ENCODE data around the gene LATS2. TPM values are rescaled to one million over a fixed set of nuclear protein-coding genes. Genes with fewer than 3 reads are reported as not detected.

The LATS2 gene
- total RNA-seq, 1 donor from 2014 or later: 25.8 TPM

DNA sequence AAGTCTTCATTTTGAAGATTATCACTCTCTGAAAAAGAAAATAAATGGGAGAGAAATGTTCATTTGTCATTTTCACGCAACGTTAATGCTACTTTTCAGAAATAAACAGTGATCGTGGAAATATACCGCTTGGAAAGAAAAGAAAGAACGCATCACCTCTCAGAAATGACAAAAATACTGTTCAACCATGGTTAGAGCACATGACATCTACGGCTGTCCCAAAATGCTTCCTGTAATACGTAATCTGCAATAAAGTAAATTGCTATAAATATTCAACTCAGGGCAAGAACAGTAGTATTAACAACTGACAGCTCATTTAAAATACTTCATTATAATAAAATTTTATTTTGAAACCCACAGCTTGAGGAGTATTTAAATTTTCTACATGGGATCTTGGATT lies 15.2 kb downstream of the LATS2 start:
- intact Hi-C loops (cut with DNase I): no loop called here
- no peaks in the 10 kb centered on the region for H3K36me3 ChIP-seq
- H3K9me3 ChIP-seq: no peaks in the 10 kb centered on the region
- no peaks in the 10 kb centered on the region for H3K27me3 ChIP-seq
- H3K4me1 ChIP-seq: peaks cover 78% of the 10 kb centered on the region
- no peak for DNase-seq (ENCODE audit: extremely low spot score in 2 of 2)
- no peak overlapping the region for H3K4me3 ChIP-seq
- no peak for TF ChIP-seq POLR2A (IDR thresholded peaks at IDR 0.05)
- no peak for TF ChIP-seq CTCF (IDR thresholded peaks at IDR 0.05)
- no peak for TF ChIP-seq POLR2AphosphoS5 (IDR thresholded peaks at IDR 0.05; ENCODE audit: insufficient read depth in 1 of 2, low read depth in 1 of 2)
- no peak overlapping the region for H3K27ac ChIP-seq

- peaks cover 88% of the 10 kb centered on the region for H3K4me1 ChIP-seq
- TF ChIP-seq POLR2AphosphoS5 (IDR thresholded peaks at IDR 0.05; ENCODE audit: insufficient read depth in 1 of 2, low read depth in 1 of 2) (no peak), POLR2A (IDR thresholded peaks at IDR 0.05) (no peak)
- H3K27ac ChIP-seq: peak overlapping the region; percentile 37
- intact Hi-C loops (cut with DNase I): no loop called here
- H3K4me3 ChIP-seq: no peak overlapping the region
- no peaks in the 10 kb centered on the region for H3K36me3 ChIP-seq
- no peaks in the 10 kb centered on the region for H3K9me3 ChIP-seq
- no peaks in the 10 kb centered on the region for H3K27me3 ChIP-seq
- no peak for DNase-seq (ENCODE audit: extremely low spot score in 2 of 2)
Observed at GRCh38 chr13:21045100-21045499, 16.3 kb downstream of the LATS2 start.

- Histone ChIP-seq H3K27ac (peak overlapping the region; percentile 37), H3K4me1 (peaks cover 86% of the 10 kb centered on the region), H3K36me3 (no peaks in the 10 kb centered on the region), H3K4me3 (no peak overlapping the region), H3K27me3 (no peaks in the 10 kb centered on the region), H3K9me3 (no peaks in the 10 kb centered on the region)
- TF ChIP-seq CTCF (IDR thresholded peaks at IDR 0.05): no peak
- no peak for TF ChIP-seq POLR2AphosphoS5 (IDR thresholded peaks at IDR 0.05; ENCODE audit: insufficient read depth in 1 of 2, low read depth in 1 of 2)
- no peak for TF ChIP-seq POLR2A (IDR thresholded peaks at IDR 0.05)
- intact Hi-C loops (cut with DNase I): no loop called here
- DNase-seq (ENCODE audit: extremely low spot score in 2 of 2): peak in 1 of 2 donors; percentile 72
Observed at GRCh38 chr13:21043898-21044297, 17.5 kb downstream of the LATS2 start.

- H3K4me3 ChIP-seq: no peak overlapping the region
- intact Hi-C loops (cut with DNase I): no loop called here
- TF ChIP-seq CTCF (IDR thresholded peaks at IDR 0.05) (no peak), POLR2AphosphoS5 (IDR thresholded peaks at IDR 0.05; ENCODE audit: insufficient read depth in 1 of 2, low read depth in 1 of 2) (no peak), POLR2A (IDR thresholded peaks at IDR 0.05) (no peak)
- H3K9me3 ChIP-seq: no peaks in the 10 kb centered on the region
- peaks cover 76% of the 10 kb centered on the region for H3K4me1 ChIP-seq
- DNase-seq (ENCODE audit: extremely low spot score in 2 of 2): no peak
- no peaks in the 10 kb centered on the region for H3K27me3 ChIP-seq
- no peak overlapping the region for H3K27ac ChIP-seq
- no peaks in the 10 kb centered on the region for H3K36me3 ChIP-seq
Observed at GRCh38 chr13:21040120-21040826, 21.1 kb downstream of the LATS2 start.

DNA sequence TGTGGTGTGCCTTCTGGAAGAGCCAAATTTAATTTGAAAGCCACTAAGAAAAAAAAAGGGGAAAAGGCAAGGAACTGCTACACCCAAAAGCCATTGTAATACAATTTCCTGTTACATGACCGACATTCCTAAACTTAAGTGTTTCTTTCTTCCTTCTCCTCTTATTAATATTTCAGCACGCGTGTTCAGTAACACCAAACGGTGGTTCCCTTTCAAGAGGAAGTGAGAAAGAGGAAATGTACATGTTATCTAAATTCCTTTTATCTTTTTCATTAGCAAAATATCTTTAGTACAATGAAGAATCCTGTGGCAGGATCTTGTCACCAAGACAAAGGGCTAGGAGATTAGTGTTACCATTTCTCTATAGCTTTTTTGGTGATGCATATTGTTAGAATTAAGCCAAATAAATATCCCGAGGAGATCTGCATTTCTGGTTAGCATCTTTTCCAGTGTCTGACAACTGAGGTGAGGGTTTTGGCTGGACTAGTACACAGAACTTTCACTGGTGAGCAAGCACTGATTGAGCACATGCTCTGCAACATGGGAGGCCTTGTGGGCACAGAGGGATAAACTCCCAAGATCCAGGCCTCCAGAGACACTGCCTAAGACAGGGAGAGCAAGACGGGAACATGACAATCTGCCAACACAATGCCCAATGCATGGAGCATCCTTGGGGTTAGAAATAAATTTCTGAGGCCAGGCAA lies 22.1 kb downstream of the LATS2 start:
- intact Hi-C loops (cut with DNase I): no loop called here
- Histone ChIP-seq H3K36me3 (no peaks in the 10 kb centered on the region), H3K4me1 (peaks cover 78% of the 10 kb centered on the region), H3K4me3 (no peak overlapping the region), H3K27me3 (no peaks in the 10 kb centered on the region), H3K9me3 (no peaks in the 10 kb centered on the region), H3K27ac (no peak overlapping the region)
- peak in 1 of 2 donors; percentile 58 for DNase-seq (ENCODE audit: extremely low spot score in 2 of 2)
- TF ChIP-seq POLR2A (IDR thresholded peaks at IDR 0.05): no peak

GRCh38 chr13:21037656-21038055 lies 23.7 kb downstream of the LATS2 start:
- no peak for DNase-seq (ENCODE audit: extremely low spot score in 2 of 2)
- Histone ChIP-seq H3K4me1 (peaks cover 82% of the 10 kb centered on the region), H3K36me3 (no peaks in the 10 kb centered on the region), H3K4me3 (no peak overlapping the region), H3K27ac (no peak overlapping the region), H3K27me3 (no peaks in the 10 kb centered on the region), H3K9me3 (no peaks in the 10 kb centered on the region)
- TF ChIP-seq POLR2AphosphoS5 (IDR thresholded peaks at IDR 0.05; ENCODE audit: insufficient read depth in 1 of 2, low read depth in 1 of 2) (no peak), CTCF (IDR thresholded peaks at IDR 0.05) (no peak), POLR2A (IDR thresholded peaks at IDR 0.05) (no peak)
- intact Hi-C loops (cut with DNase I): no loop called here
